K562 (cell line): ENCODE results near the gene PYDC1. TPM values are rescaled to one million over a fixed set of nuclear protein-coding genes. Genes with fewer than 3 reads are reported as not detected.
A peak's percentile ranks its signal among the peaks of the same experiment; 100 is the strongest.

Source experiments
- ATAC-seq: fragments of 200-7000 bp; cut with Tn5 transposase; 3 replicates; pipeline ENCODE4 v1.9.1; 2020; ENCODE audit warnings: moderate library complexity
- BruUV-seq: library from RNA; stranded (reverse); fragments of 400-500 nt; replicated peaks from 2 replicates; lab custom pipeline; 2021; lab: Mats Ljungman, UMichigan
- CTCF ChIA-PET: fragments of 300-600 bp; formaldehyde crosslinking; extraction: SDS; loops from one replicate; lab custom pipeline; 2021; ENCODE audit warnings: low intra/inter-chr PET ratio; lab: Yijun Ruan, JAX
- POLR2A ChIA-PET: fragments of 300-600, 350-650 bp; sonication (Branson Sonifier 250); formaldehyde crosslinking; extraction: SDS; loops from one replicate; lab custom pipeline; 2021; ENCODE audit warnings: antibody characterized with exemption, inconsistent platforms; lab: Yijun Ruan, JAX
- DNase-seq, 4 experiments: peaks; one replicate each; pipeline versions ENCODE4 v3.0.0 to v3.0.0-alpha.2; 2011 to 2018; ENCODE audit warnings: low spot score in 3 of 4, mixed read lengths in 3 of 4; ENCODE audit errors: extremely low read depth in 1 of 4
- FAIRE-seq: peaks from 2 replicates; lab custom pipeline; 2011; peaks lifted over from hg19 to GRCh38; lab: Jason Lieb, UNC
- H2AFZ ChIP-seq: 2 replicates; pipeline ENCODE4 v1.6.0; 2011; ENCODE audit warnings: low read depth, low read length, control low read depth, inconsistent platforms
- H3K27ac ChIP-seq: fragments of 200-600 bp; 3 replicates; pipeline ENCODE4 v1.8.0; 2011; ENCODE audit warnings: low read depth, mild to moderate bottlenecking, control low read depth, inconsistent platforms, low read length, moderate library complexity, mixed read lengths; ENCODE audit errors: extremely low read depth
- H3K27me3 ChIP-seq, 2 experiments: fragments of 300-600 bp in 1 of 2; 2 replicates in 1 of 2; 3 replicates in 1 of 2; pipeline versions ENCODE4 v1.6.0 to v1.8.0; 2011; ENCODE audit warnings: inconsistent platforms in 2 of 2, low read length in 2 of 2, mild to moderate bottlenecking in 1 of 2, mixed read lengths in 1 of 2, moderate library complexity in 1 of 2; ENCODE audit not compliant: control insufficient read depth in 2 of 2, insufficient read depth in 2 of 2
- H3K36me3 ChIP-seq: fragments of 300-600 bp; 3 replicates; pipeline ENCODE4 v1.8.0; 2011; ENCODE audit warnings: mild to moderate bottlenecking, low read length, inconsistent platforms; ENCODE audit not compliant: control insufficient read depth, insufficient read depth
- H3K4me1 ChIP-seq, 2 experiments: fragments of 200-600 bp in 1 of 2; replicated peaks in 1 of 2; 2 replicates in 1 of 2; 3 replicates in 1 of 2; pipeline versions ENCODE4 v1.5.1 to v1.8.0; 2011; ENCODE audit warnings: inconsistent platforms in 2 of 2, low read length in 2 of 2, mild to moderate bottlenecking in 1 of 2, mixed read lengths in 1 of 2, moderate library complexity in 1 of 2; ENCODE audit not compliant: control insufficient read depth in 2 of 2, insufficient read depth in 2 of 2
- H3K4me2 ChIP-seq: 2 replicates; pipeline ENCODE4 v1.6.1; 2011; ENCODE audit warnings: low read length, control low read depth, inconsistent platforms, mixed read lengths; ENCODE audit not compliant: insufficient read depth
- H3K4me3 ChIP-seq: fragments of 200-600 bp; sonication (generic), shearing (Covaris generic); 2 replicates; pipeline ENCODE4 v1.5.1; 2016; ENCODE audit warnings: control low read depth, inconsistent platforms
- H3K79me2 ChIP-seq: fragments of 200-600 bp; 3 replicates; pipeline ENCODE4 v1.8.0; 2011; ENCODE audit warnings: low read length, inconsistent platforms; ENCODE audit not compliant: control insufficient read depth, insufficient read depth
- H3K9ac ChIP-seq, 2 experiments: 2 replicates each; pipeline versions ENCODE4 v1.6.0 to v1.6.1; 2011; ENCODE audit warnings: low read depth in 2 of 2, low read length in 2 of 2, control low read depth in 1 of 2, inconsistent platforms in 1 of 2, mild to moderate bottlenecking in 1 of 2, mixed read lengths in 1 of 2; ENCODE audit not compliant: insufficient read depth in 1 of 2
- H3K9me1 ChIP-seq: one replicate; pipeline ENCODE4 v1.6.0; 2011; ENCODE audit warnings: inconsistent platforms, mild to moderate bottlenecking, low read length, moderate library complexity; ENCODE audit not compliant: control insufficient read depth, insufficient read depth
- H3K9me3 ChIP-seq: replicated peaks from 2 replicates; pipeline ENCODE4 v1.5.1; 2011; ENCODE audit warnings: low read depth, low read length, inconsistent platforms; ENCODE audit not compliant: control insufficient read depth, insufficient read depth
- H4K20me1 ChIP-seq: replicated peaks from 2 replicates; pipeline ENCODE4 v1.6.1; 2011; ENCODE audit warnings: low read length, inconsistent platforms, mixed read lengths; ENCODE audit not compliant: control insufficient read depth, insufficient read depth
- GATA2 ChIP-seq: sonication (generic); formaldehyde crosslinking; IDR thresholded peaks from 2 replicates; pipeline ENCODE4 v1.4.0; 2020; ENCODE audit warnings: mild to moderate bottlenecking, missing genetic modification reagents
- MITF ChIP-seq: IDR thresholded peaks from 2 replicates; pipeline ENCODE4 v1.6.1; 2014; ENCODE audit warnings: antibody characterized with exemption
- TCF3 ChIP-seq: sonication (generic); formaldehyde crosslinking; IDR thresholded peaks from 2 replicates; pipeline ENCODE4 v1.4.0; 2020; ENCODE audit warnings: mild to moderate bottlenecking, missing genetic modification reagents
- WGBS: fragments of 100-300 bp; shearing (Covaris generic); methylation state at CpG from one replicate; pipeline ENCODE4 v1.1.6; 2016; ENCODE audit warnings: low coverage, mixed read lengths; ENCODE audit not compliant: insufficient coverage; ENCODE audit errors: missing lambda C conversion rate; 5-methylcytosine and 5-hydroxymethylcytosine counted together
- in situ Hi-C: fragments of 300-500 bp; cut with MboI; formaldehyde crosslinking; loops from 4 replicates; pipeline ENCODE4 v1.15.0; 2018; ENCODE audit warnings: inconsistent platforms, mixed read lengths
- intact Hi-C: fragments of 100-400 bp; cut with micrococcal nuclease; formaldehyde crosslinking; loops from 2 replicates; pipeline ENCODE4 v1.14.2; 2022
- polyA plus RNA-seq, 8 experiments: library from polyadenylated mRNA; depleted of rRNA in 4 of 8; stranded (reverse) in 5 of 8; unstranded in 3 of 8; fragments of >200 nt; fragmentation: Nextera tagmentation in 2 of 8; fragmentation: Illumina TruSeq in 1 of 8; extraction: Ambion mirVana in 2 of 8; extraction: Trizol in 1 of 8; gene quantifications; 2 replicates each; pipeline versions ENCODE4 v1.2.1 to v1.2.3, GENCODE V29; 2011 to 2014; ENCODE audit warnings: inconsistent platforms in 1 of 8, missing spikeins in 1 of 8
- total RNA-seq, 7 experiments: library from RNA; depleted of rRNA in 6 of 7; stranded (reverse); fragments of >200 nt in 6 of 7; fragmentation: Illumina TruSeq in 2 of 7; extraction: Trizol in 2 of 7; gene quantifications; 2 replicates each; pipeline versions ENCODE4 v1.2.1 to v1.2.3, GENCODE V29; 2011 to 2021; ENCODE audit warnings: low replicate concordance in 1 of 7
- TF ChIP-seq, protein P1 (sequence below): fragments of 450-650 bp; formaldehyde crosslinking; IDR thresholded peaks from 2 replicates; pipeline ENCODE4 v1.4.0; 2022; ENCODE audit warnings: missing genetic modification characterization

Gene PYDC1
- total and polyA plus RNA-seq, 9 of the 15 experiments (the other 6 are each of a cell fraction or from before 2014, with no cell fraction given), result not detected

DNA sequence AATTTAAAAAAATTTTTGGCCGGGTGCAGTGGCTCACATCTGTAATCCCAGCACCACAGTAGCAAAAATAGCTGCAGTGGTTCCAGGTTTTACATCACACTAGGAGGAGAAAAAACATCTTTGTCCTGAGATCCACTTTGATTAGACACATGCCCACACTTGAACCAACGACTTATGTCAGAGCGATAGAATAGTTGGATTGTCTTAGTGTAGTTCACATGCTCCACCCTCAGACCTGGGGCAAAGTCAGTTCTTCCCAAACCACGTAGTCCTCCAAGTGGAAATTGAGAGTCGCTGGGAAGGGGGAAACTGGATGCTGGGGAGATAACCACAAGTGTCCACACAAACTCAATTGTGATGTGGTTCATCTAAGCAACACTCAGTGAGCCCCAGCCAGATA, 31.4 kb upstream of the PYDC1 start:
- H3K27me3 ChIP-seq, result no peaks in the 10 kb centered on the region
- H3K79me2 ChIP-seq, result no peaks in the 10 kb centered on the region
- no peaks in the 10 kb centered on the region for H3K9me1 ChIP-seq
- no peak for ATAC-seq
- no peak overlapping the region for H3K4me3 ChIP-seq
- H2AFZ ChIP-seq, result peak overlapping the region; percentile 66
- intact Hi-C loops, result no loop called here
- H3K9ac ChIP-seq, result 0 out of 4 replicates have a peak overlapping the region, but pooled peaks of 1 of the 2 experiments have one; percentile 1
- POLR2A ChIA-PET, result interaction anchor here (0.7 to 1.3 kb wide), 4 partner anchors 9 to 67 kb away, joined by 3 to 4 read pairs (median 4); no protein-coding TSS in a partner anchor
- in situ Hi-C loops, result no loop called here
- TF ChIP-seq GATA2 (CRISPR knock-in tag), result peak; percentile 12; the same call in 1 of the 2 replicates
- 0 out of 2 replicates have a peak, but pooled peaks have one; percentile 2 for TF ChIP-seq TCF3 (CRISPR knock-in tag)
- TF ChIP-seq MITF, result no peak
- TF ChIP-seq, protein P1, sequence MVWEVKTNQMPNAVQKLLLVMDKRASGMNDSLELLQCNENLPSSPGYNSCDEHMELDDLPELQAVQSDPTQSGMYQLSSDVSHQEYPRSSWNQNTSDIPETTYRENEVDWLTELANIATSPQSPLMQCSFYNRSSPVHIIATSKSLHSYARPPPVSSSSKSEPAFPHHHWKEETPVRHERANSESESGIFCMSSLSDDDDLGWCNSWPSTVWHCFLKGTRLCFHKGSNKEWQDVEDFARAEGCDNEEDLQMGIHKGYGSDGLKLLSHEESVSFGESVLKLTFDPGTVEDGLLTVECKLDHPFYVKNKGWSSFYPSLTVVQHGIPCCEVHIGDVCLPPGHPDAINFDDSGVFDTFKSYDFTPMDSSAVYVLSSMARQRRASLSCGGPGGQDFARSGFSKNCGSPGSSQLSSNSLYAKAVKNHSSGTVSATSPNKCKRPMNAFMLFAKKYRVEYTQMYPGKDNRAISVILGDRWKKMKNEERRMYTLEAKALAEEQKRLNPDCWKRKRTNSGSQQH (CRISPR knock-in tag), result no peak
- TF ChIP-seq, all 486 proteins: peak for 2
- Histone ChIP-seq H3K4me2 (peak overlapping the region; percentile 10; the same call in 1 of the 2 replicates), H3K4me1 (peaks cover 19 to 31% of the 10 kb centered on the region in 2 experiments), H3K36me3 (no peaks in the 10 kb centered on the region), H4K20me1 (no peaks in the 10 kb centered on the region), H3K27ac (no peak overlapping the region), H3K9me3 (no peaks in the 10 kb centered on the region)
- BruUV-seq, result no TSS peak
- CTCF ChIA-PET, result no interaction called here
- WGBS, result 21% methylated on average over 5 of the region's 5 CpGs
- FAIRE-seq (no peak), DNase-seq (peak in 1 of 4 experiments; percentile 10)
